Chondrocyte (in vitro differentiated cells): ENCODE measurements around the gene SEMA4D. TPM values are rescaled to one million over a fixed set of nuclear protein-coding genes. Genes with fewer than 3 reads are reported as not detected.

ENCODE experiments used
- DNase-seq: peaks from one replicate; pipeline ENCODE4 v3.0.0; 2021; ENCODE audit warnings: mixed read lengths, low spot score
- H3K27ac Mint-ChIP-seq: one replicate; pipeline ENCODE4 v1.8.0; 2021; ENCODE audit warnings: mild to moderate bottlenecking, moderate library complexity, mixed read lengths; ENCODE audit not compliant: unreplicated experiment
- H3K27me3 Mint-ChIP-seq: 2 replicates; pipeline ENCODE4 v1.8.0; 2021; ENCODE audit warnings: low read depth, mixed read lengths
- H3K36me3 Mint-ChIP-seq: 2 replicates; pipeline ENCODE4 v1.8.0; 2021; ENCODE audit warnings: low read depth, mixed read lengths
- H3K4me1 Mint-ChIP-seq: 2 replicates; pipeline ENCODE4 v1.8.0; 2021; ENCODE audit warnings: low read depth, mild to moderate bottlenecking, mixed read lengths
- H3K4me3 Mint-ChIP-seq: one replicate; pipeline ENCODE4 v1.8.0; 2021; ENCODE audit warnings: mild to moderate bottlenecking, moderate library complexity, mixed read lengths; ENCODE audit not compliant: unreplicated experiment
- H3K9me3 Mint-ChIP-seq: 2 replicates; pipeline ENCODE4 v1.8.0; 2021; ENCODE audit warnings: low read depth, mixed read lengths
- CTCF ChIP-seq: fragments of 200-600 bp; sonication (generic); IDR thresholded peaks from 2 replicates; pipeline ENCODE4 v1.5.0; 2021; ENCODE audit warnings: antibody characterized with exemption, mild to moderate bottlenecking, moderate library complexity
- long read RNA-seq: library from polyadenylated mRNA; stranded (forward); transcript quantifications from one replicate; pipeline ENCODE4 v2.0.0, GENCODE V29; 2021
- total RNA-seq: library from RNA; stranded (reverse); gene quantifications from 3 replicates; pipeline ENCODE4 v1.2.1, GENCODE V29; 2021

The SEMA4D gene
- total RNA-seq: 3.3 to 3.8 TPM (median 3.8 TPM) in 3 replicates
- long read RNA-seq, partial matches to known transcripts: 0 of 5 reads
- long read RNA-seq, other reads (novel, unspliced or antisense): 5 of 5 reads

GRCh38 chr9:89497978-89498851 is at the start of gene SEMA4D:
Gene SEMA4D (minus strand): TSS chr9:89498113. CDS start chr9:89405456, 92,657 bp downstream.
- peak within 1 kb of the TSS; percentile 71 for H3K4me3 Mint-ChIP-seq
- peaks cover 9% of the 10 kb centered on the region for H3K4me1 Mint-ChIP-seq
- H3K27ac Mint-ChIP-seq: peak within 1 kb of the TSS; percentile 22
- no peak for DNase-seq
- no peak for TF ChIP-seq CTCF
- peaks cover 15% of the 10 kb centered on the region for H3K27me3 Mint-ChIP-seq
- H3K36me3 Mint-ChIP-seq: no peaks in the 10 kb centered on the region
- H3K9me3 Mint-ChIP-seq: no peaks in the 10 kb centered on the region

GRCh38 chr9:89547000-89547399 is 49.1 kb upstream of the SEMA4D start:
- no peak overlapping the region for H3K4me3 Mint-ChIP-seq
- H3K36me3 Mint-ChIP-seq: peaks cover 7% of the 10 kb centered on the region
- peaks cover 16% of the 10 kb centered on the region for H3K9me3 Mint-ChIP-seq
- no peak for TF ChIP-seq CTCF
- H3K4me1 Mint-ChIP-seq: no peaks in the 10 kb centered on the region
- no peak overlapping the region for H3K27ac Mint-ChIP-seq
- H3K27me3 Mint-ChIP-seq: peaks cover 13% of the 10 kb centered on the region
- DNase-seq: no peak

- Mint-ChIP-seq H3K27ac (no peak overlapping the region), H3K4me1 (no peaks in the 10 kb centered on the region), H3K9me3 (peaks cover 16% of the 10 kb centered on the region), H3K27me3 (peaks cover 6% of the 10 kb centered on the region), H3K4me3 (no peak overlapping the region), H3K36me3 (peaks cover 7% of the 10 kb centered on the region)
- DNase-seq: no peak
- no peak for TF ChIP-seq CTCF
Observed at GRCh38 chr9:89544279-89544661, 46.4 kb upstream of the SEMA4D start.

- peaks cover 7% of the 10 kb centered on the region for H3K36me3 Mint-ChIP-seq
- no peak overlapping the region for H3K4me3 Mint-ChIP-seq
- no peak overlapping the region for H3K27ac Mint-ChIP-seq
Observed at GRCh38 chr9:89543621-89544278, 45.8 kb upstream of the SEMA4D start.

More at GRCh38 chr9:89543621-89544278, 45.8 kb upstream of the SEMA4D start:
- DNase-seq: no peak
- H3K4me1 Mint-ChIP-seq: no peaks in the 10 kb centered on the region
- TF ChIP-seq CTCF: no peak
- H3K9me3 Mint-ChIP-seq: peaks cover 16% of the 10 kb centered on the region
- H3K27me3 Mint-ChIP-seq: peaks cover 5% of the 10 kb centered on the region
